ENCODE results near the gene ZBTB43.
"Not testable (repeated sequence)": the region's sequence is repeated elsewhere in the genome, so short reads cannot be mapped to it uniquely, and the experiment has no call there.

ZBTB43 gene

GRCh38 chr9:126790561-126790960, 14.3 kb upstream of the ZBTB43 start:
- DNase-seq (ENCODE audit: low read depth in 1 of 2, low spot score in 1 of 2), result no peak

GRCh38 chr9:126791406-126792230, 13.2 kb upstream of the ZBTB43 start:
- no peak for DNase-seq (ENCODE audit: low read depth in 1 of 2, low spot score in 1 of 2)

- DNase-seq (ENCODE audit: low read depth in 1 of 2, low spot score in 1 of 2), result no peak
Measured at GRCh38 chr9:126793686-126794417, 11.0 kb upstream of the ZBTB43 start.

GRCh38 chr9:126794441-126794840, 10.4 kb upstream of the ZBTB43 start:
- DNase-seq (ENCODE audit: low read depth in 1 of 2, low spot score in 1 of 2), result no peak

GRCh38 chr9:126796758-126797157, 8.1 kb upstream of the ZBTB43 start:
- no peak for DNase-seq (ENCODE audit: low read depth in 1 of 2, low spot score in 1 of 2)

GRCh38 chr9:126797903-126798302, 6.9 kb upstream of the ZBTB43 start:
- no peak for DNase-seq (ENCODE audit: low read depth in 1 of 2, low spot score in 1 of 2)

GRCh38 chr9:126799034-126799433, 5.8 kb upstream of the ZBTB43 start:
- DNase-seq (ENCODE audit: low read depth in 1 of 2, low spot score in 1 of 2), result no peak

- DNase-seq (ENCODE audit: low read depth in 1 of 2, low spot score in 1 of 2), result no peak
Measured at GRCh38 chr9:126802318-126803059, 2.4 kb upstream of the ZBTB43 start.

GRCh38 chr9:126804198-126804695, 593 bp upstream of the ZBTB43 start:
- no peak for DNase-seq (ENCODE audit: low read depth in 1 of 2, low spot score in 1 of 2)

- DNase-seq (ENCODE audit: low read depth in 1 of 2, low spot score in 1 of 2), result peak; percentile 51 to 78
Measured at GRCh38 chr9:126805554-126806262, 868 bp downstream of the ZBTB43 start.

- DNase-seq (ENCODE audit: low read depth in 1 of 2, low spot score in 1 of 2), result no peak
Measured at GRCh38 chr9:126806336-126806735, 1.5 kb downstream of the ZBTB43 start.

- DNase-seq (ENCODE audit: low read depth in 1 of 2, low spot score in 1 of 2), result no peak
Measured at GRCh38 chr9:126809068-126809467, 4.2 kb downstream of the ZBTB43 start.

GRCh38 chr9:126810221-126810620, 5.4 kb downstream of the ZBTB43 start:
- DNase-seq (ENCODE audit: low read depth in 1 of 2, low spot score in 1 of 2), result not testable (repeated sequence)

GRCh38 chr9:126813072-126813471, 8.2 kb downstream of the ZBTB43 start:
- no peak for DNase-seq (ENCODE audit: low read depth in 1 of 2, low spot score in 1 of 2)

- no peak for DNase-seq (ENCODE audit: low read depth in 1 of 2, low spot score in 1 of 2)
Measured at GRCh38 chr9:126814091-126814490, 9.3 kb downstream of the ZBTB43 start.

- DNase-seq (ENCODE audit: low read depth in 1 of 2, low spot score in 1 of 2), result not testable (repeated sequence)
Measured at GRCh38 chr9:126817615-126818014, 12.8 kb downstream of the ZBTB43 start.

GRCh38 chr9:126818482-126818881, 13.6 kb downstream of the ZBTB43 start:
- no peak for DNase-seq (ENCODE audit: low read depth in 1 of 2, low spot score in 1 of 2)

GRCh38 chr9:126819482-126819881, 14.6 kb downstream of the ZBTB43 start:
- no peak for DNase-seq (ENCODE audit: low read depth in 1 of 2, low spot score in 1 of 2)

- DNase-seq (ENCODE audit: low read depth in 1 of 2, low spot score in 1 of 2), result no peak
Measured at GRCh38 chr9:126822278-126822677, 17.4 kb downstream of the ZBTB43 start.

- DNase-seq (ENCODE audit: low read depth in 1 of 2, low spot score in 1 of 2), result no peak
Measured at GRCh38 chr9:126822873-126823272, 18.0 kb downstream of the ZBTB43 start.

- DNase-seq (ENCODE audit: low read depth in 1 of 2, low spot score in 1 of 2), result not testable (repeated sequence)
Measured at GRCh38 chr9:126824052-126824451, 19.2 kb downstream of the ZBTB43 start.
